GM12878 (cell line): ENCODE data around the gene PHPT1. TPM values are rescaled to one million over a fixed set of nuclear protein-coding genes. Genes with fewer than 3 reads are reported as not detected.

Source experiments
- ASH2L ChIP-seq: fragments of 300-600, 200-600 bp; sonication (generic); IDR thresholded peaks from 2 replicates; pipeline ENCODE4 v1.6.1; 2017; ENCODE audit warnings: low read depth, mild to moderate bottlenecking, borderline replicate concordance
- BACH1 ChIP-seq: fragments of 450-650 bp; IDR thresholded peaks from 2 replicates; pipeline ENCODE4 v1.6.1; 2017; ENCODE audit warnings: mild to moderate bottlenecking, borderline replicate concordance
- BCLAF1 ChIP-seq: fragments of 450-650 bp; IDR thresholded peaks from 2 replicates; pipeline ENCODE4 v1.6.1; 2017; ENCODE audit warnings: antibody characterized with exemption, mild to moderate bottlenecking, moderate library complexity
- BHLHE40 ChIP-seq, 2 experiments: fragments of 450-650 bp in 1 of 2; IDR thresholded peaks; 2 replicates each; pipeline ENCODE4 v1.6.1; 2011 to 2017; ENCODE audit warnings: low read depth in 2 of 2, borderline replicate concordance in 1 of 2, improper control_type of control experiment in 1 of 2, low read length in 1 of 2, mild to moderate bottlenecking in 1 of 2
- BRCA1 ChIP-seq: IDR thresholded peaks from 2 replicates; pipeline ENCODE4 v1.6.1; 2011; ENCODE audit warnings: low read depth, low read length, improper control_type of control experiment
- CHD1 ChIP-seq: IDR thresholded peaks from 2 replicates; pipeline ENCODE4 v1.6.1; 2012; ENCODE audit warnings: low read depth, low read length, improper control_type of control experiment
- CREB1 ChIP-seq: IDR thresholded peaks from 2 replicates; pipeline ENCODE4 v1.6.1; 2012; ENCODE audit warnings: low read depth, mild to moderate bottlenecking, inconsistent platforms
- E2F4 ChIP-seq: IDR thresholded peaks from 2 replicates; pipeline ENCODE4 v1.6.1; 2012; ENCODE audit warnings: low read depth, low read length, improper control_type of control experiment
- ESRRA ChIP-seq: IDR thresholded peaks from 2 replicates; pipeline ENCODE4 v1.6.1; 2012; ENCODE audit warnings: mild to moderate bottlenecking, low read length, improper control_type of control experiment
- ETV6 ChIP-seq, 2 experiments: fragments of 450-650 bp in 1 of 2; IDR thresholded peaks in 1 of 2; conservative IDR thresholded peaks in 1 of 2; 2 replicates each; pipeline ENCODE4 v1.6.1; 2014; ENCODE audit warnings: antibody characterized with exemption in 1 of 2, borderline replicate concordance in 1 of 2, low read depth in 1 of 2, mild to moderate bottlenecking in 1 of 2, moderate library complexity in 1 of 2
- FOS ChIP-seq: IDR thresholded peaks from 3 replicates; pipeline ENCODE4 v1.6.1; 2011; ENCODE audit warnings: borderline replicate concordance; ENCODE audit not compliant: insufficient read length; ENCODE audit errors: extremely low read depth
- KAT2A ChIP-seq: conservative IDR thresholded peaks from 2 replicates; pipeline ENCODE4 v1.6.1; 2011; ENCODE audit warnings: low read depth, low read length; ENCODE audit not compliant: control insufficient read depth
- MLLT1 ChIP-seq: fragments of 450-650 bp; IDR thresholded peaks from 2 replicates; pipeline ENCODE4 v1.6.1; 2016; ENCODE audit warnings: mild to moderate bottlenecking
- MTA3 ChIP-seq: IDR thresholded peaks from 2 replicates; pipeline ENCODE4 v1.6.1; 2012; ENCODE audit warnings: low read length, inconsistent platforms, borderline replicate concordance
- NFYA ChIP-seq: IDR thresholded peaks from 2 replicates; pipeline ENCODE4 v1.6.1; 2011; ENCODE audit warnings: low read depth, mild to moderate bottlenecking, low read length, improper control_type of control experiment, borderline replicate concordance
- NKRF ChIP-seq: fragments of 450-650 bp; conservative IDR thresholded peaks from 2 replicates; pipeline ENCODE4 v1.6.1; 2017; ENCODE audit warnings: mild to moderate bottlenecking, moderate library complexity
- POLR2A ChIP-seq: IDR thresholded peaks from 2 replicates; pipeline ENCODE4 v1.6.1; 2011; ENCODE audit warnings: low read depth, mild to moderate bottlenecking, low read length
- RELA ChIP-seq: fragments of 450-650 bp; IDR thresholded peaks from 2 replicates; pipeline ENCODE4 v1.8.0; 2014; ENCODE audit warnings: borderline replicate concordance; ENCODE audit not compliant: partially characterized antibody
- SMARCA5 ChIP-seq: fragments of 450-650 bp; IDR thresholded peaks from 2 replicates; pipeline ENCODE4 v1.6.1; 2017; ENCODE audit warnings: mild to moderate bottlenecking
- WRNIP1 ChIP-seq: IDR thresholded peaks from 2 replicates; pipeline ENCODE4 v1.6.1; 2011; ENCODE audit warnings: low read depth, low read length, improper control_type of control experiment, borderline replicate concordance
- ZNF217 ChIP-seq: fragments of 450-650 bp; IDR thresholded peaks from 2 replicates; pipeline ENCODE4 v1.6.1; 2017; ENCODE audit warnings: antibody characterized with exemption, mild to moderate bottlenecking
- polyA plus RNA-seq, 11 experiments: library from polyadenylated mRNA; depleted of rRNA in 4 of 11; unstranded in 6 of 11; stranded (reverse) in 5 of 11; fragments of >200 nt; fragmentation: Nextera tagmentation in 4 of 11; fragmentation: Illumina TruSeq in 1 of 11; extraction: Ambion mirVana in 4 of 11; extraction: Trizol in 1 of 11; gene quantifications; 1 replicate in 1 of 11; 2 replicates in 10 of 11; pipeline versions ENCODE4 v1.2.1 to v1.2.3, GENCODE V29; 2011 to 2016; ENCODE audit warnings: inconsistent platforms in 2 of 11, missing spikeins in 2 of 11, low read depth in 1 of 11
- total RNA-seq, 4 experiments: library from RNA; depleted of rRNA in 3 of 4; stranded (reverse); fragments of >200 nt in 3 of 4; fragmentation: Illumina TruSeq in 1 of 4; extraction: Trizol in 1 of 4; gene quantifications; 2 replicates each; pipeline versions ENCODE4 v1.2.1 to v1.2.3, GENCODE V29; 2013 to 2021
- TF ChIP-seq, protein P1 (sequence below): fragments of 450-650 bp; IDR thresholded peaks from 2 replicates; pipeline ENCODE4 v1.6.1; 2017; ENCODE audit warnings: borderline replicate concordance

PHPT1 gene
- total and polyA plus RNA-seq, 10 of the 15 experiments (the other 5 are each of a cell fraction or from before 2014, with no cell fraction given) = 56.2 to 323 (median 140) TPM

- TF ChIP-seq ETV6 (conservative IDR thresholded peaks at IDR 0.05 in 1 of 2, IDR thresholded peaks at IDR 0.05 in 1 of 2; ENCODE audit: borderline replicate concordance in 1 of 2, low read depth in 1 of 2) (no peak), CHD1 (no peak), KAT2A (no peak), NFYA (no peak), FOS (no peak), ASH2L (no peak), BCLAF1 (no peak), BRCA1 (no peak), ZNF217 (no peak), RELA (no peak), BACH1 (peak; percentile 61; the same call in 1 of the 2 replicates), SMARCA5 (no peak), E2F4 (no peak), POLR2A (peak; percentile 93), CREB1 (no peak; the same call in 1 of the 2 replicates), NKRF (peak; percentile 65), BHLHE40 (IDR thresholded peaks at IDR 0.05; ENCODE audit: borderline replicate concordance in 1 of 2, low read depth in 2 of 2, low read length in 1 of 2) (no peak), MTA3 (no peak), ESRRA (no peak), MLLT1 (0 out of 2 replicates have a peak, but pooled peaks have one; percentile 47), WRNIP1 (no peak)
- TF ChIP-seq, protein P1, sequence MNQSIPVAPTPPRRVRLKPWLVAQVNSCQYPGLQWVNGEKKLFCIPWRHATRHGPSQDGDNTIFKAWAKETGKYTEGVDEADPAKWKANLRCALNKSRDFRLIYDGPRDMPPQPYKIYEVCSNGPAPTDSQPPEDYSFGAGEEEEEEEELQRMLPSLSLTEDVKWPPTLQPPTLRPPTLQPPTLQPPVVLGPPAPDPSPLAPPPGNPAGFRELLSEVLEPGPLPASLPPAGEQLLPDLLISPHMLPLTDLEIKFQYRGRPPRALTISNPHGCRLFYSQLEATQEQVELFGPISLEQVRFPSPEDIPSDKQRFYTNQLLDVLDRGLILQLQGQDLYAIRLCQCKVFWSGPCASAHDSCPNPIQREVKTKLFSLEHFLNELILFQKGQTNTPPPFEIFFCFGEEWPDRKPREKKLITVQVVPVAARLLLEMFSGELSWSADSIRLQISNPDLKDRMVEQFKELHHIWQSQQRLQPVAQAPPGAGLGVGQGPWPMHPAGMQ = no peak
Observed at GRCh38 chr9:136847826-136848392, 1.3 kb upstream of the PHPT1 start (continued).
